Nephron progenitor cell (in vitro differentiated cells): ENCODE results near the gene RDH5.
"Not testable (repeated sequence)": the region's sequence is repeated elsewhere in the genome, so short reads cannot be mapped to it uniquely, and the experiment has no call there.

ENCODE experiments used
- DNase-seq: peaks from one replicate; pipeline ENCODE4 v3.0.0; 2021
- H3K27ac Mint-ChIP-seq: 2 replicates; pipeline ENCODE4 v1.8.0; 2021; ENCODE audit warnings: mild to moderate bottlenecking, moderate library complexity, mixed read lengths
- H3K27me3 Mint-ChIP-seq: 2 replicates; pipeline ENCODE4 v1.8.0; 2021; ENCODE audit warnings: mild to moderate bottlenecking, low read depth, mixed read lengths; ENCODE audit not compliant: poor library complexity
- H3K36me3 Mint-ChIP-seq: 2 replicates; pipeline ENCODE4 v1.8.0; 2021; ENCODE audit warnings: low read depth, mixed read lengths
- H3K4me1 Mint-ChIP-seq: 2 replicates; pipeline ENCODE4 v1.8.0; 2021; ENCODE audit warnings: mixed read lengths
- H3K4me3 Mint-ChIP-seq: 2 replicates; pipeline ENCODE4 v1.8.0; 2021; ENCODE audit warnings: mild to moderate bottlenecking, moderate library complexity, mixed read lengths
- H3K9me3 Mint-ChIP-seq: 2 replicates; pipeline ENCODE4 v1.8.0; 2021; ENCODE audit warnings: mild to moderate bottlenecking, moderate library complexity, mixed read lengths
- TF ChIP-seq, protein P1 (sequence below): fragments of 200-600 bp; sonication (generic); IDR thresholded peaks from 2 replicates; pipeline ENCODE4 v1.5.0; 2021; ENCODE audit warnings: antibody characterized with exemption

RDH5 gene

DNA sequence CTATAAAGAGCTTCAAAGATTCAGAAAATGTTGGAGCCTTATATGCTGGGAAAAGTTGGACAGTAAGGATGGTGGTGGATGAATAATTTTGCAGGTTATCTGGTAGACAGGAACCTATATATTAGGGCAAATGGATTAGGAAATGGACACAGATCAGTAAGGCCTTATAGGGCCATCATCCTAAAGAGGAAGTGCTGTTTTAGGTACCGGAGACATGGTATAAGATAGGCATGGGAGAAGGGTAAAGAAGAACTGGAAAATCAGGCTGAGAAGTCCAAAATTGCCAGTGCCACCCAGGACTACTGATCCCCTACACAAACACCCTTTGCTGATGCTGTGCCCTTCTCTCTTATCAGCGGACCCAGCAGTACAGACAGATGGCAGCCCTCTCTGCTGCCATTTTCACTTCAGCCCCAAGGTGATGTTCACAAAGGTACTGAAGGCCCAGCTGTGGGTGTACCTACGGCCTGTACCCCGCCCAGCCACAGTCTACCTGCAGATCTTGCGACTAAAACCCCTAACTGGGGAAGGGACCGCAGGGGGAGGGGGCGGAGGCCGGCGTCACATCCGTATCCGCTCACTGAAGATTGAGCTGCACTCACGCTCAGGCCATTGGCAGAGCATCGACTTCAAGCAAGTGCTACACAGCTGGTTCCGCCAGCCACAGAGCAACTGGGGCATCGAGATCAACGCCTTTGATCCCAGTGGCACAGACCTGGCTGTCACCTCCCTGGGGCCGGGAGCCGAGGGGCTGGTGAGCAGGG is 28.2 kb downstream of the RDH5 start:
- Mint-ChIP-seq H3K9me3 (no peaks in the 10 kb centered on the region), H3K27me3 (peaks cover 3% of the 10 kb centered on the region), H3K27ac (no peak overlapping the region), H3K36me3 (peaks cover 63% of the 10 kb centered on the region), H3K4me1 (peaks cover 60% of the 10 kb centered on the region), H3K4me3 (peak overlapping the region; percentile 97)
- TF ChIP-seq, protein P1, sequence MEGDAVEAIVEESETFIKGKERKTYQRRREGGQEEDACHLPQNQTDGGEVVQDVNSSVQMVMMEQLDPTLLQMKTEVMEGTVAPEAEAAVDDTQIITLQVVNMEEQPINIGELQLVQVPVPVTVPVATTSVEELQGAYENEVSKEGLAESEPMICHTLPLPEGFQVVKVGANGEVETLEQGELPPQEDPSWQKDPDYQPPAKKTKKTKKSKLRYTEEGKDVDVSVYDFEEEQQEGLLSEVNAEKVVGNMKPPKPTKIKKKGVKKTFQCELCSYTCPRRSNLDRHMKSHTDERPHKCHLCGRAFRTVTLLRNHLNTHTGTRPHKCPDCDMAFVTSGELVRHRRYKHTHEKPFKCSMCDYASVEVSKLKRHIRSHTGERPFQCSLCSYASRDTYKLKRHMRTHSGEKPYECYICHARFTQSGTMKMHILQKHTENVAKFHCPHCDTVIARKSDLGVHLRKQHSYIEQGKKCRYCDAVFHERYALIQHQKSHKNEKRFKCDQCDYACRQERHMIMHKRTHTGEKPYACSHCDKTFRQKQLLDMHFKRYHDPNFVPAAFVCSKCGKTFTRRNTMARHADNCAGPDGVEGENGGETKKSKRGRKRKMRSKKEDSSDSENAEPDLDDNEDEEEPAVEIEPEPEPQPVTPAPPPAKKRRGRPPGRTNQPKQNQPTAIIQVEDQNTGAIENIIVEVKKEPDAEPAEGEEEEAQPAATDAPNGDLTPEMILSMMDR = no peak
- no peak for DNase-seq

DNA sequence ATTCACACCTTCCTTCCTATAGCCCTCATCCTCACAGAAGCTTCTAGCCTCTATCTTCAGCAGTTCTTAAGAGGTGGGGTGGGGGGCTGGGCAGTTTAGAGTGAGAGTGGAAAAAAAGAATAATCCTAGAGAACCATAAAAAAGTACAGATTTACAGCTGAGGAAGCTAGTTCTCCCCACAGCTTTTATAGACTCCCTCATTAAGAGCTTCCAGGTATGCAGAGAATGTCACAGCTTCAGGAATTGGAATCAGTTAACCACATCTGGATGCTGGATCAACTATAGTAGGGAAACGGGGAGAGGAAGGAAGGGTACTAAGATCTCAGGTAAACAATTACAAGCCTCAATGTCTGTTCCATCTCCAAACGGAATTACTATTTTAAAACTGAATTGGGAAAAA is 35.1 kb downstream of the RDH5 start:
- H3K36me3 Mint-ChIP-seq = peaks cover 78% of the 10 kb centered on the region
- peaks cover 19% of the 10 kb centered on the region for H3K9me3 Mint-ChIP-seq
- TF ChIP-seq, protein P1 = no peak

DNA sequence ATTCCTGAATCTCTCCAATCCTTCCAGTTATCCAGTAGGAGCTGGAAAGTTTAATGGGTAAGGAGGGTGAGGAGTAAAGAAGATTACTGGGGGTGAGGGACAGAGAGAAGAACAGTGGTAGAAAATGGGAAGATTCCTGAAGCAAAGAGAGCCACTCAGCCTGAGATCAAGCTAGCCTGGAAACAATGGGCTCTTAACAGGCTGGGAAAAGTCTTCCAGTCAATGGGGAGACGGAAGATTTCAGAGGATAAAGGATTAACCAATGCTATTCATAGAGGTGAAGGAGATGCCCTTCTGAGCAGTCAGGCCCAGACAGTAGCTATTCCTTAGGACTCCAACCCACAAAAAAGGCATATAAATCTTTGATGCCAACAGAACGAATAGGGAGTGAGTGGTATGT is 37.5 kb downstream of the RDH5 start:
- TF ChIP-seq, protein P1 = no peak
- peaks cover 3% of the 10 kb centered on the region for H3K27me3 Mint-ChIP-seq
- H3K4me1 Mint-ChIP-seq = peaks cover 49% of the 10 kb centered on the region
- H3K4me3 Mint-ChIP-seq = no peak overlapping the region
- peaks cover 19% of the 10 kb centered on the region for H3K9me3 Mint-ChIP-seq
- H3K36me3 Mint-ChIP-seq = peaks cover 70% of the 10 kb centered on the region
- peak overlapping the region; percentile 98 for H3K27ac Mint-ChIP-seq
- DNase-seq = no peak

More for the DNA sequence above, 35.1 kb downstream of the RDH5 start:
- Mint-ChIP-seq H3K27ac (peak overlapping the region; percentile 97), H3K27me3 (peaks cover 3% of the 10 kb centered on the region), H3K4me1 (peaks cover 53% of the 10 kb centered on the region), H3K4me3 (peak overlapping the region; percentile 23)
- DNase-seq = no peak

DNA sequence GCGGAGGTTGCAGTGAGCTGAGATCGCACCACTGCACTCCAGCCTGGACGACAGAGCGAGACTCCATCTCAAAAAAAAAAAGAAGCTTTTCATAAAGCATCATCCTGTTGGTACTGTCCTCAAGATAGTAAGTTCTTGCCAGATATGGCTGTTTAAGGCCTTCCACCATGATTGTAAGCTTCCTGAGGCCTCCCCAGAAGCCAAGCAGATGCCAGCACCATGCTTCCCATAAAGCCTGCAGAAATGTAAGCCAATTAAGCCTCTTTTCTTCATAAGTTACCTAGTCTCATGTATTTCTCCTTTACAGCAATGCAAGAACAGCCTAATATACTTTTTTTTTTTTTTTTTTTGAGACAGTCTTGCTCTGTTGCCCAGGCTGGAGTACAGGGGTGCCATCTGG is 38.4 kb downstream of the RDH5 start:
- Mint-ChIP-seq H3K36me3 (peaks cover 63% of the 10 kb centered on the region), H3K27ac (peak overlapping the region; percentile 98), H3K4me1 (peaks cover 49% of the 10 kb centered on the region), H3K9me3 (peaks cover 19% of the 10 kb centered on the region)
- not testable (repeated sequence) for H3K4me3 Mint-ChIP-seq, H3K27me3 Mint-ChIP-seq, DNase-seq

DNA sequence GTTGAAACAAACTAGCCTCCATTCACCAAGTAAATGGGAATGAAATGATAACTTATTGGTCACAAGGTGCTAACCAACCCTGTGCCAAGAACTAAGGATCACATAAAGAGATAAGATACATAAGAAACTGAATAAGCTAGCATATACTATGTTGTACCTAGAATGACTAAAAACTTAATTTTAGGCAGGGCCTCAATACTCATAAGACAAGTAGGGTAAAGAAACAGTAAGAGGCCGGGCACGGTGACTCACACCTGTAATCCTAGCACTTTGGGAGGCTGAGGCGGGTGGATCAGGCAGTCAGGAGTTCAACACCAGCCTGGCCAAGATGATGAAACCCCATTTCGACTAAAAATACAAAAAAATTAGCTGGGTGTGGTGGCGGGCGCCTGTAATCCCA is 40.5 kb downstream of the RDH5 start:
- Mint-ChIP-seq H3K4me1 (peaks cover 42% of the 10 kb centered on the region), H3K36me3 (peaks cover 60% of the 10 kb centered on the region), H3K27me3 (peaks cover 3% of the 10 kb centered on the region), H3K27ac (peak overlapping the region; percentile 42), H3K4me3 (no peak overlapping the region), H3K9me3 (peaks cover 19% of the 10 kb centered on the region)
- TF ChIP-seq, protein P1 = no peak
- DNase-seq = no peak

DNA sequence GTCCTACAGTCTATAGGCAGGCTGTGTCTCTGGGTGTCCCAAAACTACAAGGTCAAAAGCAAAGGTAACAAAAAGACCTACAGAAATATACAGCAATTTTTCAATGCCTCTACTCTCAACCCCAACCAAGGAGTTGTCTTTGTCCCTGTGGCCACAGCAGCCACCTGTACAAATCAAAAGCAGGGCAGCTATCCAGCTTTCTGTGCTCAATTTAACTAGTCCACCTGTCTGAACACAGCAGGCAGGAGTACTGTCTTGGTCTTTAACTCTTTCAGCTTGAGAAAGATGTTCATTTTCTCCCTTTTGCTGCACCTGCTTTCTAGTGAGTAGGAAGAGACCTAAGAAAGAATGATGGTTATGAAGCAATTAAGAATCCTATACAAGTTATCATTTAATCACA is 42.5 kb downstream of the RDH5 start:
- Mint-ChIP-seq H3K27me3 (peaks cover 3% of the 10 kb centered on the region), H3K4me3 (no peak overlapping the region), H3K27ac (no peak overlapping the region), H3K9me3 (peaks cover 17% of the 10 kb centered on the region), H3K36me3 (peaks cover 59% of the 10 kb centered on the region), H3K4me1 (peaks cover 41% of the 10 kb centered on the region)
- no peak for DNase-seq
- TF ChIP-seq, protein P1 = no peak
